GM10266 (cell line): ENCODE measurements around the gene PRR30.

ENCODE experiments used
- DNase-seq: peaks from one replicate; pipeline ENCODE4 v3.0.0; 2012; ENCODE audit errors: extremely low spot score
- TF ChIP-seq, protein P1 (sequence below): IDR thresholded peaks from 2 replicates; pipeline ENCODE4 v1.5.1; 2012; ENCODE audit warnings: mild to moderate bottlenecking, low read depth; ENCODE audit not compliant: control insufficient read depth, insufficient read depth; ENCODE audit errors: missing control alignments

The PRR30 gene

DNA sequence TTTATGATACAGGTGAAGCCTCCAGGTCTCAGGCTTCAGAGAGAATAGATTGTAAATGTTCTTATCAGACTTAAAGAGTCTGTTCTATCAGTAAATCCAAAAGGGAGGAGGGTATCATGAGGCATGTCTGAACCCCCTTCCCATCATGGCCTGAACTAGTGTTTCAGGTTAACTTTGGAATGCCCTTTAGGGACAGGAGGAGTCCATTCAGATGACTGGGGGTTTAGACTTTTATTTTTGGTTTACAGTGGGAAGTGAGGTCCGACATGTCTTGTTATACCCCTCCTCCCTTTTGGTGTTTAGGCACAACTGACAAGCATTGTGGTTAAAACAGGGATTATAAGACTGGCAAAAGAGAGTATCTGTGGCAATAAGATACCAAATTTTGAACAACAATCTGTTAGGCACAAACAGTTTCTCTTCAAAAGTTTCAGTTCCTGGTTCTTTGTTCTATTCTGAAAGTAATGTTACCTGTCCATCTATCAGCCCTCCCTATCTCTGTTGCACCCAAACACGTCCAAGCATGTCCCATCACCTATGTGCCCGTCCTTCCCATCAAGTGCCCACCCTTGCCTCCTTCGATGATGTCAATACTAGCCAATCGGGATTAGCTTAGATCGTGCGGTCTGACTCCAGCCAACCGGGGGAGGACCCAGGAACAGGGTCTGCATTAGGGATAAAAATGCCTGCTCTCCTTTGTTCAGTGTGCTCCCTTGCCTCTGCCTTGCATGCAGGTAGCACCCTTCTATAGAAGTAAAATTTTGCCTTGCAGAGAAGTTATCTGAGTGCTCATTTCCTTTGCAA is 26.0 kb upstream of the PRR30 start:
- DNase-seq = no peak
- TF ChIP-seq, protein P1, sequence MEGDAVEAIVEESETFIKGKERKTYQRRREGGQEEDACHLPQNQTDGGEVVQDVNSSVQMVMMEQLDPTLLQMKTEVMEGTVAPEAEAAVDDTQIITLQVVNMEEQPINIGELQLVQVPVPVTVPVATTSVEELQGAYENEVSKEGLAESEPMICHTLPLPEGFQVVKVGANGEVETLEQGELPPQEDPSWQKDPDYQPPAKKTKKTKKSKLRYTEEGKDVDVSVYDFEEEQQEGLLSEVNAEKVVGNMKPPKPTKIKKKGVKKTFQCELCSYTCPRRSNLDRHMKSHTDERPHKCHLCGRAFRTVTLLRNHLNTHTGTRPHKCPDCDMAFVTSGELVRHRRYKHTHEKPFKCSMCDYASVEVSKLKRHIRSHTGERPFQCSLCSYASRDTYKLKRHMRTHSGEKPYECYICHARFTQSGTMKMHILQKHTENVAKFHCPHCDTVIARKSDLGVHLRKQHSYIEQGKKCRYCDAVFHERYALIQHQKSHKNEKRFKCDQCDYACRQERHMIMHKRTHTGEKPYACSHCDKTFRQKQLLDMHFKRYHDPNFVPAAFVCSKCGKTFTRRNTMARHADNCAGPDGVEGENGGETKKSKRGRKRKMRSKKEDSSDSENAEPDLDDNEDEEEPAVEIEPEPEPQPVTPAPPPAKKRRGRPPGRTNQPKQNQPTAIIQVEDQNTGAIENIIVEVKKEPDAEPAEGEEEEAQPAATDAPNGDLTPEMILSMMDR = no peak

DNA sequence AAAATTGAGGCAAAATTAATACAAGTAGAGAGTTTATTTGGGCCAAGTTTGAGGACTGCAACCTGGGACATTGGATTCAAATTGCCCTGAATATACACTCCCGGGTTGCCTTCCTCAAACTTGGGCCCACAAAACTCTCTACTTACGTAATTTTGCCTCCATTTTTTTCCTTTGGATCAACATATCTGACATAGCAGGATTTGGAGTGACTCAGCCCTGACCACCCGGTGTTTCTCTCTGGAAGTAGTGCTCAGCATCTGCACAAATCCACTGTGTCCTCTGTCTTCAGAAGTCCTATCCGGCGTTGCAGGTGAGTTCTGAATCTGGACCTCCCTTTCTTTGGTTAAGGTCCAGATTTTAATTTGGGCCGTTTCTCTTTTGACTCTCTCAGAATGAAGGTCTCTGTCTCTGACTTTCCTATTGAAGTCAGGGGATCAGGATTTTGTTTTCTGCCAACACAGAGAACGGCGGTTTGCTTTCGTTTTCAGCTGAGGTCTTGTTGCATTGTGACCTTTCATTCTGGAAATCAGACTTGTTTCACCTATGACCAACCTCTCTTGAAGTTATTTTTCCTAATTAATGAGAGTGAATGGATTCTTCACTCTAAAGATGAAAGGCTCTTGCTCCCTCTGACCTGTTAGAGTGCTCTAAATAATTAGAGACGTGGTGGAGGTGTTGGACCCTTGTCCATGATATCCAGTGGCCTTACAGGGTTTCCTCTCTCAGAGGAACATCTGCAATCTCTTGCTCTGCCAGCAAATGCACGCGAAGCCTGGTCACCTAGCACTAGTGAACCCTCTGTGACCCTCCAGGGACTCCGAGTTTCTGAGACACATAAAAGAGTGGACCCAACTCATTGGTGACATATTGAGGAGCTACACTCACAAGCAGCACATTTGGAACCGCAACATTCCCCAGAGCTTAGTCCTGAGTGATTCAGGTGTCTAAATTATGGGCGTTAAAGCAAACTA is 23.2 kb upstream of the PRR30 start:
- DNase-seq = no peak
- TF ChIP-seq, protein P1 = no peak

- TF ChIP-seq, protein P1 = no peak
- no peak for DNase-seq
Observed at GRCh38 chr2:27160191-27160590, 21.0 kb upstream of the PRR30 start.

- DNase-seq = no peak
- TF ChIP-seq, protein P1 = no peak
Observed at GRCh38 chr2:27159271-27159670, 20.1 kb upstream of the PRR30 start.

GRCh38 chr2:27158468-27158867 is 19.3 kb upstream of the PRR30 start:
- TF ChIP-seq, protein P1 = no peak
- DNase-seq = no peak

DNA sequence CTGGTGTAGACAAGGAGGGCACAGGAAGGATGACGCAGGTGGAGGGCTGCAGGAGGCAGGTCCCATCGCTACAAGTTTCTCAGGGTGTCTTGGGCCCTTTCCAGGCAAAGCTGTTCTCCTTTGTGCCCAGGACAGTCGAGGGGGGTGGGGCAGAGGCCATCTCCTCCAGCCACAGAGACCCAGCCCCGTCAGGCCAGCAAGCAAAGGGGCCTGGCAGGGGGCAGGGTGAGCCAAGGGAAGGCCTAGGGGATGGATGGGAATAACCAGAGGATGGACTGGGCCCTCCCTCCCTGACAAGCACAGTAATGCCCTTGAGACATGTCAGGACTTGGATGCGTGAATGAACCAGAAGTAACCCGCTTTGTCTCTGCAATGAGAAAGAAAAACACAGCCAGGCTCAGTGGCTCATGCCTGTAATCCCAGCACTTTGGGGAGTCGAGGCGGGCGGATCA is 15.9 kb upstream of the PRR30 start:
- DNase-seq = no peak
- TF ChIP-seq, protein P1 = no peak
